Measurements from ENCODE around the gene CTIF. TPM values are rescaled to one million over a fixed set of nuclear protein-coding genes. Genes with fewer than 3 reads are reported as not detected.

CTIF gene
- total and polyA plus RNA-seq, 2 experiments from 2014 or later = 8.6 to 14.4 TPM

DNA sequence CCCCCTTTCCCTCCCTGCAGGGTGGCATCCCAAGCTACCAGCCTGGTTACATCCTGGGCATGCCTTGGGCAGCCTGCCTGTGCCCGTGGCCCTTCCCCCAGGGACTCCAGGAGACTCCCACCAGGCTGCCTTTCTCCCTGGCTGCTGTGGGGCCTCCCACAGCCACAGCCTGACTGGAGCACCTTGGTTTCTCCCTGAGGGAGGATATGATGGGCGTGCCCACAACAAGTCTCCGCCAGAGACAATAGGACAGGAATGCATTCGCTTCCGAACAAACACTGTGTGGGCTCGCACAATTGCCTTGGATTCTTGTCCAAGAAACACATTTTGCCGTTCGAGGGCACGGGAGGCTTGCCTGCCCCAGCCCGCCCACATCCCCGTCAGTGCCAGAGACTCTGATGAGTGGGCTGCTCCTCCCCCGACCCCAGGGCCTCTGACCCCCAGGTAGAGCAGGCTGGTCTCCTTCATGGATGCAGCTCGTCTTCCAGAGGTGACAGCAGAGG lies 309.9 kb downstream of the CTIF start:
- H3K4me3 Mint-ChIP-seq = no peak overlapping the region
- no peak overlapping the region for H3K27ac ChIP-seq (ENCODE audit: low read depth)
- peaks cover 3% of the 10 kb centered on the region; the same call in 2 of the 3 replicates for H3K36me3 Mint-ChIP-seq (ENCODE audit: low read depth)
- H3K27me3 ChIP-seq (ENCODE audit: insufficient read depth) = no peaks in the 10 kb centered on the region
- H3K4me2 ChIP-seq = no peak overlapping the region
- no peaks in the 10 kb centered on the region for H3F3A ChIP-seq (replicated peaks; ENCODE audit: low read depth)
- DNase-seq (ENCODE audit: low spot score) (no peak), ATAC-seq (peak; percentile 10)
- no peak overlapping the region for H2AFZ ChIP-seq
- peaks cover 8% of the 10 kb centered on the region for H3K4me1 ChIP-seq (ENCODE audit: insufficient read depth)
- H3K9me2 ChIP-seq (ENCODE audit: insufficient read depth) = peaks cover 9% of the 10 kb centered on the region
- TF ChIP-seq, protein P1, sequence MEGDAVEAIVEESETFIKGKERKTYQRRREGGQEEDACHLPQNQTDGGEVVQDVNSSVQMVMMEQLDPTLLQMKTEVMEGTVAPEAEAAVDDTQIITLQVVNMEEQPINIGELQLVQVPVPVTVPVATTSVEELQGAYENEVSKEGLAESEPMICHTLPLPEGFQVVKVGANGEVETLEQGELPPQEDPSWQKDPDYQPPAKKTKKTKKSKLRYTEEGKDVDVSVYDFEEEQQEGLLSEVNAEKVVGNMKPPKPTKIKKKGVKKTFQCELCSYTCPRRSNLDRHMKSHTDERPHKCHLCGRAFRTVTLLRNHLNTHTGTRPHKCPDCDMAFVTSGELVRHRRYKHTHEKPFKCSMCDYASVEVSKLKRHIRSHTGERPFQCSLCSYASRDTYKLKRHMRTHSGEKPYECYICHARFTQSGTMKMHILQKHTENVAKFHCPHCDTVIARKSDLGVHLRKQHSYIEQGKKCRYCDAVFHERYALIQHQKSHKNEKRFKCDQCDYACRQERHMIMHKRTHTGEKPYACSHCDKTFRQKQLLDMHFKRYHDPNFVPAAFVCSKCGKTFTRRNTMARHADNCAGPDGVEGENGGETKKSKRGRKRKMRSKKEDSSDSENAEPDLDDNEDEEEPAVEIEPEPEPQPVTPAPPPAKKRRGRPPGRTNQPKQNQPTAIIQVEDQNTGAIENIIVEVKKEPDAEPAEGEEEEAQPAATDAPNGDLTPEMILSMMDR (conservative IDR thresholded peaks at IDR 0.05; ENCODE audit: low read depth in 2 of 2) = no peak
- TF ChIP-seq NANOG (IDR thresholded peaks at IDR 0.05; ENCODE audit: borderline replicate concordance) = no peak
- TF ChIP-seq, protein P2, sequence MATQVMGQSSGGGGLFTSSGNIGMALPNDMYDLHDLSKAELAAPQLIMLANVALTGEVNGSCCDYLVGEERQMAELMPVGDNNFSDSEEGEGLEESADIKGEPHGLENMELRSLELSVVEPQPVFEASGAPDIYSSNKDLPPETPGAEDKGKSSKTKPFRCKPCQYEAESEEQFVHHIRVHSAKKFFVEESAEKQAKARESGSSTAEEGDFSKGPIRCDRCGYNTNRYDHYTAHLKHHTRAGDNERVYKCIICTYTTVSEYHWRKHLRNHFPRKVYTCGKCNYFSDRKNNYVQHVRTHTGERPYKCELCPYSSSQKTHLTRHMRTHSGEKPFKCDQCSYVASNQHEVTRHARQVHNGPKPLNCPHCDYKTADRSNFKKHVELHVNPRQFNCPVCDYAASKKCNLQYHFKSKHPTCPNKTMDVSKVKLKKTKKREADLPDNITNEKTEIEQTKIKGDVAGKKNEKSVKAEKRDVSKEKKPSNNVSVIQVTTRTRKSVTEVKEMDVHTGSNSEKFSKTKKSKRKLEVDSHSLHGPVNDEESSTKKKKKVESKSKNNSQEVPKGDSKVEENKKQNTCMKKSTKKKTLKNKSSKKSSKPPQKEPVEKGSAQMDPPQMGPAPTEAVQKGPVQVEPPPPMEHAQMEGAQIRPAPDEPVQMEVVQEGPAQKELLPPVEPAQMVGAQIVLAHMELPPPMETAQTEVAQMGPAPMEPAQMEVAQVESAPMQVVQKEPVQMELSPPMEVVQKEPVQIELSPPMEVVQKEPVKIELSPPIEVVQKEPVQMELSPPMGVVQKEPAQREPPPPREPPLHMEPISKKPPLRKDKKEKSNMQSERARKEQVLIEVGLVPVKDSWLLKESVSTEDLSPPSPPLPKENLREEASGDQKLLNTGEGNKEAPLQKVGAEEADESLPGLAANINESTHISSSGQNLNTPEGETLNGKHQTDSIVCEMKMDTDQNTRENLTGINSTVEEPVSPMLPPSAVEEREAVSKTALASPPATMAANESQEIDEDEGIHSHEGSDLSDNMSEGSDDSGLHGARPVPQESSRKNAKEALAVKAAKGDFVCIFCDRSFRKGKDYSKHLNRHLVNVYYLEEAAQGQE (IDR thresholded peaks at IDR 0.05; ENCODE audit: unreplicated experiment) = no peak
- TF ChIP-seq STAT1 (IDR thresholded peaks at IDR 0.05; ENCODE audit: unreplicated experiment) = no peak
- no peak for TF ChIP-seq ZNF331 (CRISPR knock-in tag; IDR thresholded peaks at IDR 0.05; ENCODE audit: low read depth)
- no peak for TF ChIP-seq JUNB (IDR thresholded peaks at IDR 0.05; ENCODE audit: unreplicated experiment)
- TF ChIP-seq EZH2phosphoT487 (IDR thresholded peaks at IDR 0.05; ENCODE audit: unreplicated experiment) = no peak
- no peak for TF ChIP-seq EZH2 (IDR thresholded peaks at IDR 0.05; ENCODE audit: low read depth, unreplicated experiment)
- TF ChIP-seq CREB1 (CRISPR knock-in tag; IDR thresholded peaks at IDR 0.05; ENCODE audit: low read depth) = no peak
- TF ChIP-seq, protein P3, sequence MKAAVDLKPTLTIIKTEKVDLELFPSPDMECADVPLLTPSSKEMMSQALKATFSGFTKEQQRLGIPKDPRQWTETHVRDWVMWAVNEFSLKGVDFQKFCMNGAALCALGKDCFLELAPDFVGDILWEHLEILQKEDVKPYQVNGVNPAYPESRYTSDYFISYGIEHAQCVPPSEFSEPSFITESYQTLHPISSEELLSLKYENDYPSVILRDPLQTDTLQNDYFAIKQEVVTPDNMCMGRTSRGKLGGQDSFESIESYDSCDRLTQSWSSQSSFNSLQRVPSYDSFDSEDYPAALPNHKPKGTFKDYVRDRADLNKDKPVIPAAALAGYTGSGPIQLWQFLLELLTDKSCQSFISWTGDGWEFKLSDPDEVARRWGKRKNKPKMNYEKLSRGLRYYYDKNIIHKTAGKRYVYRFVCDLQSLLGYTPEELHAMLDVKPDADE (IDR thresholded peaks at IDR 0.05) = no peak
- TF ChIP-seq, protein P4, sequence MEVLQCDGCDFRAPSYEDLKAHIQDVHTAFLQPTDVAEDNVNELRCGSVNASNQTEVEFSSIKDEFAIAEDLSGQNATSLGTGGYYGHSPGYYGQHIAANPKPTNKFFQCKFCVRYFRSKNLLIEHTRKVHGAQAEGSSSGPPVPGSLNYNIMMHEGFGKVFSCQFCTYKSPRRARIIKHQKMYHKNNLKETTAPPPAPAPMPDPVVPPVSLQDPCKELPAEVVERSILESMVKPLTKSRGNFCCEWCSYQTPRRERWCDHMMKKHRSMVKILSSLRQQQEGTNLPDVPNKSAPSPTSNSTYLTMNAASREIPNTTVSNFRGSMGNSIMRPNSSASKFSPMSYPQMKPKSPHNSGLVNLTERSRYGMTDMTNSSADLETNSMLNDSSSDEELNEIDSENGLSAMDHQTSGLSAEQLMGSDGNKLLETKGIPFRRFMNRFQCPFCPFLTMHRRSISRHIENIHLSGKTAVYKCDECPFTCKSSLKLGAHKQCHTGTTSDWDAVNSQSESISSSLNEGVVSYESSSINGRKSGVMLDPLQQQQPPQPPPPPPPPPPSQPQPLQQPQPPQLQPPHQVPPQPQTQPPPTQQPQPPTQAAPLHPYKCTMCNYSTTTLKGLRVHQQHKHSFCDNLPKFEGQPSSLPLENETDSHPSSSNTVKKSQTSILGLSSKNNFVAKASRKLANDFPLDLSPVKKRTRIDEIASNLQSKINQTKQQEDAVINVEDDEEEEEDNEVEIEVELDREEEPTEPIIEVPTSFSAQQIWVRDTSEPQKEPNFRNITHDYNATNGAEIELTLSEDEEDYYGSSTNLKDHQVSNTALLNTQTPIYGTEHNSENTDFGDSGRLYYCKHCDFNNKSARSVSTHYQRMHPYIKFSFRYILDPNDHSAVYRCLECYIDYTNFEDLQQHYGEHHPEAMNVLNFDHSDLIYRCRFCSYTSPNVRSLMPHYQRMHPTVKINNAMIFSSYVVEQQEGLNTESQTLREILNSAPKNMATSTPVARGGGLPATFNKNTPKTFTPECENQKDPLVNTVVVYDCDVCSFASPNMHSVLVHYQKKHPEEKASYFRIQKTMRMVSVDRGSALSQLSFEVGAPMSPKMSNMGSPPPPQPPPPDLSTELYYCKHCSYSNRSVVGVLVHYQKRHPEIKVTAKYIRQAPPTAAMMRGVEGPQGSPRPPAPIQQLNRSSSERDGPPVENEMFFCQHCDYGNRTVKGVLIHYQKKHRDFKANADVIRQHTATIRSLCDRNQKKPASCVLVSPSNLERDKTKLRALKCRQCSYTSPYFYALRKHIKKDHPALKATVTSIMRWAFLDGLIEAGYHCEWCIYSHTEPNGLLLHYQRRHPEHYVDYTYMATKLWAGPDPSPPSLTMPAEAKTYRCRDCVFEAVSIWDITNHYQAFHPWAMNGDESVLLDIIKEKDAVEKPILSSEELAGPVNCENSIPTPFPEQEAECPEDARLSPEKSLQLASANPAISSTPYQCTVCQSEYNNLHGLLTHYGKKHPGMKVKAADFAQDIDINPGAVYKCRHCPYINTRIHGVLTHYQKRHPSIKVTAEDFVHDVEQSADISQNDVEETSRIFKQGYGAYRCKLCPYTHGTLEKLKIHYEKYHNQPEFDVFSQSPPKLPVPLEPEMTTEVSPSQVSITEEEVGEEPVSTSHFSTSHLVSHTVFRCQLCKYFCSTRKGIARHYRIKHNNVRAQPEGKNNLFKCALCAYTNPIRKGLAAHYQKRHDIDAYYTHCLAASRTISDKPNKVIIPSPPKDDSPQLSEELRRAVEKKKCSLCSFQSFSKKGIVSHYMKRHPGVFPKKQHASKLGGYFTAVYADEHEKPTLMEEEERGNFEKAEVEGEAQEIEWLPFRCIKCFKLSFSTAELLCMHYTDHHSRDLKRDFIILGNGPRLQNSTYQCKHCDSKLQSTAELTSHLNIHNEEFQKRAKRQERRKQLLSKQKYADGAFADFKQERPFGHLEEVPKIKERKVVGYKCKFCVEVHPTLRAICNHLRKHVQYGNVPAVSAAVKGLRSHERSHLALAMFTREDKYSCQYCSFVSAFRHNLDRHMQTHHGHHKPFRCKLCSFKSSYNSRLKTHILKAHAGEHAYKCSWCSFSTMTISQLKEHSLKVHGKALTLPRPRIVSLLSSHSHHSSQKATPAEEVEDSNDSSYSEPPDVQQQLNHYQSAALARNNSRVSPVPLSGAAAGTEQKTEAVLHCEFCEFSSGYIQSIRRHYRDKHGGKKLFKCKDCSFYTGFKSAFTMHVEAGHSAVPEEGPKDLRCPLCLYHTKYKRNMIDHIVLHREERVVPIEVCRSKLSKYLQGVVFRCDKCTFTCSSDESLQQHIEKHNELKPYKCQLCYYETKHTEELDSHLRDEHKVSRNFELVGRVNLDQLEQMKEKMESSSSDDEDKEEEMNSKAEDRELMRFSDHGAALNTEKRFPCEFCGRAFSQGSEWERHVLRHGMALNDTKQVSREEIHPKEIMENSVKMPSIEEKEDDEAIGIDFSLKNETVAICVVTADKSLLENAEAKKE (CRISPR knock-in tag; IDR thresholded peaks at IDR 0.05) = no peak
- TF ChIP-seq POLR2AphosphoS5 (IDR thresholded peaks at IDR 0.05; ENCODE audit: low read depth) = no peak
- H3K4me1 Mint-ChIP-seq = peaks cover 36% of the 10 kb centered on the region
- H4K20me1 ChIP-seq (replicated peaks; ENCODE audit: insufficient read depth) = no peaks in the 10 kb centered on the region
- no peaks in the 10 kb centered on the region for H3K9me3 Mint-ChIP-seq
- H3K36me3 ChIP-seq (ENCODE audit: insufficient read depth) = no peaks in the 10 kb centered on the region
- no peak overlapping the region for H3K4me3 ChIP-seq
- peak overlapping the region; percentile 69; the same call in 1 of the 2 replicates for H3K27ac Mint-ChIP-seq
- H3K27me3 Mint-ChIP-seq (ENCODE audit: insufficient read depth, low read depth, poor library complexity) = peaks cover 5% of the 10 kb centered on the region
- no peaks in the 10 kb centered on the region for H3K79me2 ChIP-seq (replicated peaks; ENCODE audit: insufficient read depth)
